ENCODE data around the gene PTPRN2.
"Not testable (repeated sequence)": the region's sequence is repeated elsewhere in the genome, so short reads cannot be mapped to it uniquely, and the experiment has no call there.

Gene PTPRN2

GRCh38 chr7:157601530-157601929 lies 986.1 kb downstream of the PTPRN2 start:
- H3K36me3 ChIP-seq (ENCODE audit: insufficient read depth, low read length): no peaks in the 10 kb centered on the region
- no peaks in the 10 kb centered on the region for H3K4me1 ChIP-seq (ENCODE audit: insufficient read depth, low read length)
- H3K9me3 ChIP-seq (ENCODE audit: control insufficient read depth, insufficient read depth, low read length): no peaks in the 10 kb centered on the region
- H3K9ac ChIP-seq (ENCODE audit: low read depth, low read length): no peak overlapping the region

- Histone ChIP-seq H3K9me3 (ENCODE audit: control insufficient read depth, insufficient read depth, low read length) (no peaks in the 10 kb centered on the region), H3K4me1 (ENCODE audit: insufficient read depth, low read length) (no peaks in the 10 kb centered on the region), H3K9ac (ENCODE audit: low read depth, low read length) (no peak overlapping the region), H3K36me3 (ENCODE audit: insufficient read depth, low read length) (no peaks in the 10 kb centered on the region)
Observed at GRCh38 chr7:157599491-157599890, 988.1 kb downstream of the PTPRN2 start.

- H3K9me3 ChIP-seq (ENCODE audit: control insufficient read depth, insufficient read depth, low read length): no peaks in the 10 kb centered on the region
- no peaks in the 10 kb centered on the region for H3K36me3 ChIP-seq (ENCODE audit: insufficient read depth, low read length)
- no peak overlapping the region for H3K9ac ChIP-seq (ENCODE audit: low read depth, low read length)
- no peaks in the 10 kb centered on the region for H3K4me1 ChIP-seq (ENCODE audit: insufficient read depth, low read length)
Observed at GRCh38 chr7:157597562-157597961, 990.1 kb downstream of the PTPRN2 start.

GRCh38 chr7:157596881-157597280 lies 990.7 kb downstream of the PTPRN2 start:
- H3K36me3 ChIP-seq (ENCODE audit: insufficient read depth, low read length): no peaks in the 10 kb centered on the region
- no peak overlapping the region for H3K9ac ChIP-seq (ENCODE audit: low read depth, low read length)
- H3K9me3 ChIP-seq (ENCODE audit: control insufficient read depth, insufficient read depth, low read length): no peaks in the 10 kb centered on the region
- no peaks in the 10 kb centered on the region for H3K4me1 ChIP-seq (ENCODE audit: insufficient read depth, low read length)

- no peak overlapping the region for H3K9ac ChIP-seq (ENCODE audit: low read depth, low read length)
Observed at GRCh38 chr7:157596471-157596870, 991.2 kb downstream of the PTPRN2 start.

GRCh38 chr7:157596026-157596425 lies 991.6 kb downstream of the PTPRN2 start:
- no peak overlapping the region for H3K9ac ChIP-seq (ENCODE audit: low read depth, low read length)
- H3K9me3 ChIP-seq (ENCODE audit: control insufficient read depth, insufficient read depth, low read length): no peaks in the 10 kb centered on the region
- H3K4me1 ChIP-seq (ENCODE audit: insufficient read depth, low read length): no peaks in the 10 kb centered on the region
- no peaks in the 10 kb centered on the region for H3K36me3 ChIP-seq (ENCODE audit: insufficient read depth, low read length)

More at GRCh38 chr7:157596471-157596870, 991.2 kb downstream of the PTPRN2 start:
- Histone ChIP-seq H3K9me3 (ENCODE audit: control insufficient read depth, insufficient read depth, low read length) (no peaks in the 10 kb centered on the region), H3K4me1 (ENCODE audit: insufficient read depth, low read length) (no peaks in the 10 kb centered on the region), H3K36me3 (ENCODE audit: insufficient read depth, low read length) (no peaks in the 10 kb centered on the region)

GRCh38 chr7:157595086-157595855 lies 992.4 kb downstream of the PTPRN2 start:
- H3K36me3 ChIP-seq (ENCODE audit: insufficient read depth, low read length): no peaks in the 10 kb centered on the region
- H3K9me3 ChIP-seq (ENCODE audit: control insufficient read depth, insufficient read depth, low read length): no peaks in the 10 kb centered on the region
- H3K9ac ChIP-seq (ENCODE audit: low read depth, low read length): no peak overlapping the region
- no peaks in the 10 kb centered on the region for H3K4me1 ChIP-seq (ENCODE audit: insufficient read depth, low read length)

GRCh38 chr7:157594306-157594705 lies 993.3 kb downstream of the PTPRN2 start:
- H3K36me3 ChIP-seq (ENCODE audit: insufficient read depth, low read length): no peaks in the 10 kb centered on the region
- no peaks in the 10 kb centered on the region for H3K4me1 ChIP-seq (ENCODE audit: insufficient read depth, low read length)
- H3K9me3 ChIP-seq (ENCODE audit: control insufficient read depth, insufficient read depth, low read length): no peaks in the 10 kb centered on the region
- H3K9ac ChIP-seq (ENCODE audit: low read depth, low read length): no peak overlapping the region

GRCh38 chr7:157593541-157593940 lies 994.1 kb downstream of the PTPRN2 start:
- H3K36me3 ChIP-seq (ENCODE audit: insufficient read depth, low read length): no peaks in the 10 kb centered on the region
- no peak overlapping the region for H3K9ac ChIP-seq (ENCODE audit: low read depth, low read length)
- no peaks in the 10 kb centered on the region for H3K4me1 ChIP-seq (ENCODE audit: insufficient read depth, low read length)
- H3K9me3 ChIP-seq (ENCODE audit: control insufficient read depth, insufficient read depth, low read length): no peaks in the 10 kb centered on the region

GRCh38 chr7:157592636-157593320 lies 994.8 kb downstream of the PTPRN2 start:
- H3K36me3 ChIP-seq (ENCODE audit: insufficient read depth, low read length); H3K4me1 ChIP-seq (ENCODE audit: insufficient read depth, low read length); H3K9me3 ChIP-seq (ENCODE audit: control insufficient read depth, insufficient read depth, low read length); H3K9ac ChIP-seq (ENCODE audit: low read depth, low read length): not testable (repeated sequence)

- Histone ChIP-seq H3K36me3 (ENCODE audit: insufficient read depth, low read length) (no peaks in the 10 kb centered on the region), H3K9me3 (ENCODE audit: control insufficient read depth, insufficient read depth, low read length) (no peaks in the 10 kb centered on the region), H3K9ac (ENCODE audit: low read depth, low read length) (no peak overlapping the region), H3K4me1 (ENCODE audit: insufficient read depth, low read length) (no peaks in the 10 kb centered on the region)
Observed at GRCh38 chr7:157590526-157590925, 997.1 kb downstream of the PTPRN2 start.

- H3K9ac ChIP-seq (ENCODE audit: low read depth, low read length): no peak overlapping the region
- no peaks in the 10 kb centered on the region for H3K9me3 ChIP-seq (ENCODE audit: control insufficient read depth, insufficient read depth, low read length)
- no peaks in the 10 kb centered on the region for H3K4me1 ChIP-seq (ENCODE audit: insufficient read depth, low read length)
- H3K36me3 ChIP-seq (ENCODE audit: insufficient read depth, low read length): no peaks in the 10 kb centered on the region
Observed at GRCh38 chr7:157589680-157590079, 997.9 kb downstream of the PTPRN2 start.

- no peaks in the 10 kb centered on the region for H3K36me3 ChIP-seq (ENCODE audit: insufficient read depth, low read length)
- no peaks in the 10 kb centered on the region for H3K4me1 ChIP-seq (ENCODE audit: insufficient read depth, low read length)
- H3K9me3 ChIP-seq (ENCODE audit: control insufficient read depth, insufficient read depth, low read length): no peaks in the 10 kb centered on the region; the same call in 1 of the 2 replicates
Observed at GRCh38 chr7:157587805-157588560, 999.6 kb downstream of the PTPRN2 start.

GRCh38 chr7:157587051-157587804 lies 1000.4 kb downstream of the PTPRN2 start:
- Histone ChIP-seq H3K9me3 (ENCODE audit: control insufficient read depth, insufficient read depth, low read length) (no peaks in the 10 kb centered on the region; the same call in 1 of the 2 replicates), H3K9ac (ENCODE audit: low read depth, low read length) (no peak overlapping the region), H3K4me1 (ENCODE audit: insufficient read depth, low read length) (no peaks in the 10 kb centered on the region), H3K36me3 (ENCODE audit: insufficient read depth, low read length) (no peaks in the 10 kb centered on the region)

More at GRCh38 chr7:157587805-157588560, 999.6 kb downstream of the PTPRN2 start:
- H3K9ac ChIP-seq (ENCODE audit: low read depth, low read length): no peak overlapping the region

Data from ES-I3 (cell line).